Activated CD4-positive, alpha-beta T cell treated with anti-CD3 and anti-CD28 coated beads, Interleukin-2, Interleukin-6, amounts not matched to agents 100 ng/mL and 50 ng/mL, durations not matched to agents 16 hours and 8 hours (primary cell): ENCODE data around the gene NEK10.
"Not testable (repeated sequence)": the region's sequence is repeated elsewhere in the genome, so short reads cannot be mapped to it uniquely, and the experiment has no call there.

Experiments used
- DNase-seq: peaks from one replicate; pipeline ENCODE4 v3.0.0-alpha.2; 2020

The NEK10 gene

GRCh38 chr3:27312044-27312668, 57.0 kb downstream of the NEK10 start:
- peak; percentile 61 for DNase-seq

GRCh38 chr3:27311400-27311799, 57.8 kb downstream of the NEK10 start:
- no peak for DNase-seq

- no peak for DNase-seq
Observed at GRCh38 chr3:27310688-27311087, 58.5 kb downstream of the NEK10 start.

- DNase-seq, result no peak
Observed at GRCh38 chr3:27307566-27307965, 61.6 kb downstream of the NEK10 start.

- DNase-seq, result no peak
Observed at GRCh38 chr3:27302891-27303290, 66.3 kb downstream of the NEK10 start.

- not testable (repeated sequence) for DNase-seq
Observed at GRCh38 chr3:27298981-27299380, 70.2 kb downstream of the NEK10 start.

GRCh38 chr3:27293939-27294338, 75.2 kb downstream of the NEK10 start:
- DNase-seq, result no peak

- DNase-seq, result no peak
Observed at GRCh38 chr3:27290760-27291159, 78.4 kb downstream of the NEK10 start.

GRCh38 chr3:27289769-27290413, 79.3 kb downstream of the NEK10 start:
- no peak for DNase-seq

- DNase-seq, result no peak
Observed at GRCh38 chr3:27287052-27287451, 82.1 kb downstream of the NEK10 start.

- not testable (repeated sequence) for DNase-seq
Observed at GRCh38 chr3:27286467-27286866, 82.7 kb downstream of the NEK10 start.

- no peak for DNase-seq
Observed at GRCh38 chr3:27285668-27286067, 83.5 kb downstream of the NEK10 start.

- DNase-seq, result no peak
Observed at GRCh38 chr3:27281671-27282150, 87.5 kb downstream of the NEK10 start.

GRCh38 chr3:27279123-27279522, 90.1 kb downstream of the NEK10 start:
- DNase-seq, result no peak

- no peak for DNase-seq
Observed at GRCh38 chr3:27278383-27279055, 90.7 kb downstream of the NEK10 start.

- DNase-seq, result no peak
Observed at GRCh38 chr3:27275441-27275990, 93.7 kb downstream of the NEK10 start.

- no peak for DNase-seq
Observed at GRCh38 chr3:27271890-27272289, 97.3 kb downstream of the NEK10 start.

- DNase-seq, result no peak
Observed at GRCh38 chr3:27254896-27255295, 114.3 kb downstream of the NEK10 start.

- DNase-seq, result peak; percentile 43
Observed at GRCh38 chr3:27253831-27254230, 115.4 kb downstream of the NEK10 start.

- no peak for DNase-seq
Observed at GRCh38 chr3:27253391-27253790, 115.8 kb downstream of the NEK10 start.

GRCh38 chr3:27252646-27253045, 116.5 kb downstream of the NEK10 start:
- DNase-seq, result no peak

GRCh38 chr3:27244374-27244773, 124.8 kb downstream of the NEK10 start:
- no peak for DNase-seq

- DNase-seq, result no peak
Observed at GRCh38 chr3:27239951-27240350, 129.2 kb downstream of the NEK10 start.

GRCh38 chr3:27228805-27229204, 140.4 kb downstream of the NEK10 start:
- no peak for DNase-seq
